GM12891 (cell line): Measurements from ENCODE around the gene FHIP1B.

ENCODE experiments used
- PAX5 ChIP-seq: IDR thresholded peaks from 2 replicates; pipeline ENCODE4 v1.6.1; 2011; ENCODE audit warnings: low read length, moderate library complexity, mild to moderate bottlenecking; ENCODE audit not compliant: insufficient read depth, severe bottlenecking
- POLR2A ChIP-seq: IDR thresholded peaks from 2 replicates; pipeline ENCODE4 v1.6.1; 2011; ENCODE audit warnings: low read depth, low read length, control low read depth
- POLR2AphosphoS5 ChIP-seq: IDR thresholded peaks from 2 replicates; pipeline ENCODE4 v1.6.1; 2011; ENCODE audit warnings: low read depth, low read length, control low read depth
- SPI1 ChIP-seq: IDR thresholded peaks from 2 replicates; pipeline ENCODE4 v1.6.1; 2011; ENCODE audit warnings: low read depth, low read length, control low read depth
- TAF1 ChIP-seq: IDR thresholded peaks from 2 replicates; pipeline ENCODE4 v1.6.1; 2011; ENCODE audit warnings: low read depth, low read length, control low read depth

GRCh38 chr11:6263662-6264061 lies 29.2 kb upstream of the FHIP1B start:
- no peak for TF ChIP-seq POLR2AphosphoS5
- no peak for TF ChIP-seq PAX5
- TF ChIP-seq TAF1 = no peak
- no peak for TF ChIP-seq POLR2A
- TF ChIP-seq SPI1 = no peak
